Measurements from ENCODE around the gene FDXR.

FDXR gene

DNA sequence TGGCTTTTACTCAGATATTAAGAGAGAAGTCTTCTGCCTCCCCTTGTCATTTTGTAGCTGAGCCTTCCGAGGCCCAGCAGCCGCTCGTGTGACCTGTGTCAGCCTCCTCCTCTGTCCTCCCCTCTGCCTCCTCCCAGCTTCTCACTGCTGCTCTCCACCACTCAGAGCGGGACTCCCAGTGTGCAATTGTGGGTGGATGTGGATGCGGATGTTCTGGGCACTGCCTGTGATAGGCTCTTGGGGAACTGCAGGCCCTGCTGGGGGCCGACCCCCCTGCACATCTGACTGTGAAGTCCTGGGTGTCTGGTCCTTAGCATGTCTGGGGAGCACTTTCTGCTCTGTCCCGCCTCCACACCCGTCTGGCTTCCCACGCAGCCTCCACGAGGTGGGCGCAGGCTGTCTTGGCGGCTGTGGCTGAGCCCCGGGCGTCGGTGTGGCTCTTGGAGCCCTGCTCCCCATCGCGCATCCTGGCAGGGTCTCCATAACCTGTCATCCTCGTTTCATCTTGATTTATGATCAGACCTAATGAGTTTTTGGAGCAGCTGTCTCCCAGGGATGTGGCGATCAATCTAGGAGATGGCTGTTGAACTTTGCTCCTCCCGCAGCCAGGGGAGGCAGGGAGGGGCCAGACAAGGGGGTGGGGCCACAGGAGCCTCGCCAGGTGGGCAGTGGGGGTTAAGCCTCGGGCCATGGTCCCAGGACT is 41.2 kb downstream of the FDXR start:
- TF ChIP-seq, protein P1, sequence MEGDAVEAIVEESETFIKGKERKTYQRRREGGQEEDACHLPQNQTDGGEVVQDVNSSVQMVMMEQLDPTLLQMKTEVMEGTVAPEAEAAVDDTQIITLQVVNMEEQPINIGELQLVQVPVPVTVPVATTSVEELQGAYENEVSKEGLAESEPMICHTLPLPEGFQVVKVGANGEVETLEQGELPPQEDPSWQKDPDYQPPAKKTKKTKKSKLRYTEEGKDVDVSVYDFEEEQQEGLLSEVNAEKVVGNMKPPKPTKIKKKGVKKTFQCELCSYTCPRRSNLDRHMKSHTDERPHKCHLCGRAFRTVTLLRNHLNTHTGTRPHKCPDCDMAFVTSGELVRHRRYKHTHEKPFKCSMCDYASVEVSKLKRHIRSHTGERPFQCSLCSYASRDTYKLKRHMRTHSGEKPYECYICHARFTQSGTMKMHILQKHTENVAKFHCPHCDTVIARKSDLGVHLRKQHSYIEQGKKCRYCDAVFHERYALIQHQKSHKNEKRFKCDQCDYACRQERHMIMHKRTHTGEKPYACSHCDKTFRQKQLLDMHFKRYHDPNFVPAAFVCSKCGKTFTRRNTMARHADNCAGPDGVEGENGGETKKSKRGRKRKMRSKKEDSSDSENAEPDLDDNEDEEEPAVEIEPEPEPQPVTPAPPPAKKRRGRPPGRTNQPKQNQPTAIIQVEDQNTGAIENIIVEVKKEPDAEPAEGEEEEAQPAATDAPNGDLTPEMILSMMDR (IDR thresholded peaks at IDR 0.05; ENCODE audit: insufficient read depth, low read depth, low read length, missing control alignments): no peak
- H3K4me3 ChIP-seq (ENCODE audit: low read length): no peak overlapping the region
- no peak for DNase-seq (ENCODE audit: low read depth)

- TF ChIP-seq, protein P1 (IDR thresholded peaks at IDR 0.05; ENCODE audit: insufficient read depth, low read depth, low read length, missing control alignments): no peak
- no peak overlapping the region for H3K4me3 ChIP-seq (ENCODE audit: low read length)
- no peak for DNase-seq (ENCODE audit: low read depth)
Measured at GRCh38 chr17:74830861-74831260, 41.9 kb downstream of the FDXR start.

DNA sequence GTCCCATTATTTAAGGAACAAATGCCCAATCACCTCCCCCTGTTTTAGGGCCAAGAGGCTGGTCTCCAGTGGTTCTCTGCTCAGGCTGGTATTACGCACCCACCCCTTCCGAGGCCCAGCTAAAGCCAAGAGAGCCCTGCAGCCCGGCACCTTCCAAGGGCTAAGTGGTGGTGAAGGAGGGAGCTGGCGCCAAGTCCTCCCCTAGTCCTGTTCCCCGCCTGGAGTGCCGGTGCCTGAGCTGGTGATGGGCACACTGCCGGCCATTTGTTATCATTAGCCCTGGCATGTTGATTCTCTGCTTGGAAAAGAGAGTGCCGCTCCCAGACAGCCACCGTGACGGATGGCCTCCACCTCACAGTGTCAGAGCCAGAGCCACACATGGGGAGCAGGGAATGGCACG is 45.0 kb downstream of the FDXR start:
- TF ChIP-seq, protein P1 (IDR thresholded peaks at IDR 0.05; ENCODE audit: insufficient read depth, low read depth, low read length, missing control alignments): no peak

GRCh38 chr17:74825952-74826719 is 46.7 kb downstream of the FDXR start:
- DNase-seq (ENCODE audit: low read depth): no peak
- TF ChIP-seq, protein P1 (IDR thresholded peaks at IDR 0.05; ENCODE audit: insufficient read depth, low read depth, low read length, missing control alignments): no peak
- no peak overlapping the region for H3K4me3 ChIP-seq (ENCODE audit: low read length)

More for the DNA sequence above, 45.0 kb downstream of the FDXR start:
- no peak overlapping the region for H3K4me3 ChIP-seq (ENCODE audit: low read length)
- DNase-seq (ENCODE audit: low read depth): no peak

- no peak for DNase-seq (ENCODE audit: low read depth)
- TF ChIP-seq, protein P1 (IDR thresholded peaks at IDR 0.05; ENCODE audit: insufficient read depth, low read depth, low read length, missing control alignments): no peak
- no peak overlapping the region for H3K4me3 ChIP-seq (ENCODE audit: low read length)
Measured at GRCh38 chr17:74824961-74825627, 47.7 kb downstream of the FDXR start.

DNA sequence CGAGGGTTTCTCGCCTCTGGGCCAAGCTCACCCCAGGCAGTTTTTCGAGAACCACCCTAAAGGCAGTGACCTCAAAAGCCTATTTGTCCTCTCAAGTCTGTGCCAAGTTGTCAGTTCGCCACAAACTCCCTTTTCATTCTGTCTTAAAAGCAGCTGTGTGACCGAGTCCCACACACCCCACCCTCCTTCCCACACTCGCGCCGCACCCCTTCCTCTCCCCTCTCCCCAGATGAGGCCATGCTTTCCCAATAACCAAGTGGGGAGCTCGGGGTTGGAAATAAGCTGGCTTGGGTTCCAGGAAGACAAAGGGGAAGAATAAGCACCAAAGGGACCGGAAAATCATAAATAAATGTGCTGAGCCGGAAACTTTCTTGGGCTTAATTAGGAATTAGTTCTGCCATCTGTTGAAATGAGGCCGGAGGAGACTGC is 49.8 kb downstream of the FDXR start:
- DNase-seq (ENCODE audit: low read depth): no peak
- TF ChIP-seq, protein P1 (IDR thresholded peaks at IDR 0.05; ENCODE audit: insufficient read depth, low read depth, low read length, missing control alignments): no peak
- no peak overlapping the region for H3K4me3 ChIP-seq (ENCODE audit: low read length)
